Measurements from ENCODE around the gene MAPK8IP2. TPM values are rescaled to one million over a fixed set of nuclear protein-coding genes. Genes with fewer than 3 reads are reported as not detected.
A peak's percentile ranks its signal among the peaks of the same experiment; 100 is the strongest.

The MAPK8IP2 gene
- total and polyA plus RNA-seq, 2 of the 13 experiments (the other 11 are each of a cell fraction or from before 2014, with no cell fraction given): 1.3 to 2.6 TPM

- TF ChIP-seq ZBTB44 (CRISPR knock-in tag; IDR thresholded peaks at IDR 0.05) (no peak; the same call in 1 of the 2 replicates), GATAD1 (CRISPR knock-in tag; IDR thresholded peaks at IDR 0.05) (peak; percentile 45; the same call in 1 of the 2 replicates), MYPOP (CRISPR knock-in tag; IDR thresholded peaks at IDR 0.05) (peak; percentile 79), NKX3-1 (CRISPR knock-in tag; IDR thresholded peaks at IDR 0.05) (0 out of 2 replicates have a peak, but pooled peaks have one; percentile 9), ZNF350 (CRISPR knock-in tag; IDR thresholded peaks at IDR 0.05; ENCODE audit: borderline replicate concordance, low read depth) (peak; percentile 56; the same call in 1 of the 2 replicates), FOXP1 (IDR thresholded peaks at IDR 0.05) (no peak), FOXP1 (CRISPR knock-in tag; IDR thresholded peaks at IDR 0.05) (no peak), GPN1 (CRISPR knock-in tag; IDR thresholded peaks at IDR 0.05; ENCODE audit: borderline replicate concordance) (no peak), HOXA9 (CRISPR knock-in tag; IDR thresholded peaks at IDR 0.05; ENCODE audit: borderline replicate concordance) (0 out of 2 replicates have a peak, but pooled peaks have one; percentile 60), NCOA1 (CRISPR knock-in tag; IDR thresholded peaks at IDR 0.05) (peak; percentile 31; the same call in 1 of the 2 replicates), SYNCRIP (IDR thresholded peaks at IDR 0.05; ENCODE audit: insufficient read depth, low read depth, low read length) (no peak), ZNF709 (CRISPR knock-in tag; IDR thresholded peaks at IDR 0.05) (no peak; the same call in 1 of the 2 replicates), ELF1 (CRISPR knock-in tag; IDR thresholded peaks at IDR 0.05) (peak; percentile 12; the same call in 1 of the 2 replicates), DRAP1 (CRISPR knock-in tag; IDR thresholded peaks at IDR 0.05) (peak; percentile 85), ZNF670 (CRISPR knock-in tag; IDR thresholded peaks at IDR 0.05; ENCODE audit: borderline replicate concordance) (peak; percentile 61; the same call in 1 of the 2 replicates), ZKSCAN5 (CRISPR knock-in tag; IDR thresholded peaks at IDR 0.05) (no peak), CHD4 (IDR thresholded peaks at IDR 0.05; ENCODE audit: borderline replicate concordance, low read length) (no peak), MXD1 (CRISPR knock-in tag; IDR thresholded peaks at IDR 0.05) (peak; percentile 52; the same call in 1 of the 2 replicates), IRF2 (CRISPR knock-in tag; IDR thresholded peaks at IDR 0.05) (0 out of 2 replicates have a peak, but pooled peaks have one; percentile 8), MEIS1 (CRISPR knock-in tag; IDR thresholded peaks at IDR 0.05; ENCODE audit: borderline replicate concordance) (peak; percentile 19), ZNF7 (CRISPR knock-in tag; IDR thresholded peaks at IDR 0.05) (no peak), ZNF547 (CRISPR knock-in tag; IDR thresholded peaks at IDR 0.05) (peak; percentile 89), NR2F6 (IDR thresholded peaks at IDR 0.05) (peak; percentile 80), NR2F6 (CRISPR knock-in tag; IDR thresholded peaks at IDR 0.05) (peak; percentile 93)
Measured at GRCh38 chr22:50582493-50583293, 17.9 kb upstream of the MAPK8IP2 start, which contains the start of gene CHKB (continued).
